MCF 10A (cell line): ENCODE data around the gene HDAC7. TPM values are rescaled to one million over a fixed set of nuclear protein-coding genes. Genes with fewer than 3 reads are reported as not detected.

ENCODE experiments used
- BruUV-seq: library from RNA; stranded (reverse); fragments of 400-500 nt; replicated peaks from 2 replicates; lab custom pipeline; 2021; lab: Mats Ljungman, UMichigan
- CTCF ChIA-PET: fragments of 300-600 bp; sonication (Branson Sonifier 250); formaldehyde crosslinking; extraction: SDS; loops from one replicate; lab custom pipeline; 2021; ENCODE audit warnings: antibody characterized with exemption, inconsistent platforms; lab: Yijun Ruan, JAX
- POLR2A ChIA-PET: fragments of 300-600, 350-650 bp; sonication (Branson Sonifier 250); formaldehyde crosslinking; extraction: SDS; loops from one replicate; lab custom pipeline; 2020; ENCODE audit warnings: antibody characterized with exemption, inconsistent platforms; lab: Yijun Ruan, JAX
- DNase-seq: peaks from one replicate; pipeline ENCODE4 v3.0.0-alpha.2; 2018; ENCODE audit not compliant: unreplicated experiment
- H3K27ac Mint-ChIP-seq: one replicate; pipeline ENCODE4 v1.8.0; 2022; ENCODE audit warnings: mild to moderate bottlenecking, low read depth, mixed read lengths; ENCODE audit not compliant: unreplicated experiment
- H3K27me3 Mint-ChIP-seq: one replicate; pipeline ENCODE4 v1.8.0; 2022; ENCODE audit warnings: mixed read lengths; ENCODE audit not compliant: insufficient read depth, unreplicated experiment
- H3K36me3 Mint-ChIP-seq: one replicate; pipeline ENCODE4 v1.8.0; 2022; ENCODE audit warnings: mild to moderate bottlenecking, moderate library complexity, mixed read lengths; ENCODE audit not compliant: insufficient read depth, unreplicated experiment
- H3K4me1 Mint-ChIP-seq: one replicate; pipeline ENCODE4 v1.8.0; 2022; ENCODE audit warnings: mixed read lengths; ENCODE audit not compliant: insufficient read depth, unreplicated experiment
- H3K4me3 Mint-ChIP-seq: one replicate; pipeline ENCODE4 v1.8.0; 2022; ENCODE audit warnings: mild to moderate bottlenecking, moderate library complexity, mixed read lengths; ENCODE audit not compliant: unreplicated experiment
- H3K9me3 Mint-ChIP-seq: one replicate; pipeline ENCODE4 v1.8.0; 2022; ENCODE audit warnings: mixed read lengths; ENCODE audit not compliant: unreplicated experiment
- CTCF ChIP-seq: fragments of 200-600 bp; IDR thresholded peaks from one replicate; pipeline ENCODE4 v1.8.0; 2022; ENCODE audit warnings: antibody characterized with exemption, mild to moderate bottlenecking; ENCODE audit not compliant: unreplicated experiment
- intact Hi-C: fragments of 100-400 bp; cut with micrococcal nuclease; formaldehyde crosslinking; loops from 2 replicates; pipeline ENCODE4 v1.14.1; 2022
- total RNA-seq: library from RNA; stranded (reverse); gene quantifications from 2 replicates; pipeline ENCODE4 v1.2.3, GENCODE V29; 2022

HDAC7 gene
- total RNA-seq, 1 experiment from 2014 or later: 80.1 TPM

- Mint-ChIP-seq H3K27me3 (peaks cover 17% of the 10 kb centered on the region), H3K27ac (no peak overlapping the region), H3K4me3 (no peak overlapping the region), H3K4me1 (peaks cover 5% of the 10 kb centered on the region), H3K36me3 (no peaks in the 10 kb centered on the region), H3K9me3 (no peaks in the 10 kb centered on the region)
- ChIA-PET CTCF (interaction anchor here (1.1 to 6.1 kb wide), 7 partner anchors 17 to 94 kb away, joined by 3 to 173 read pairs (median 9); partner anchors contain the start of gene ENDOU), POLR2A (interaction anchor here (4.9 kb wide), 1 partner anchor 30 kb away, joined by 25 read pairs; no protein-coding TSS in a partner anchor)
- BruUV-seq: no TSS peak
- no peak for DNase-seq
- no peak for TF ChIP-seq CTCF
- intact Hi-C loops: no loop called here
Observed at GRCh38 chr12:47746073-47746472, 73.6 kb downstream of the HDAC7 start.

- TF ChIP-seq CTCF: no peak
- Mint-ChIP-seq H3K27ac (no peak overlapping the region), H3K9me3 (no peaks in the 10 kb centered on the region), H3K27me3 (peaks cover 17% of the 10 kb centered on the region), H3K4me1 (peaks cover 6% of the 10 kb centered on the region), H3K4me3 (no peak overlapping the region), H3K36me3 (no peaks in the 10 kb centered on the region)
- no TSS peak for BruUV-seq
- intact Hi-C loops: no loop called here
- ChIA-PET POLR2A (interaction anchor here (0.7 to 4.9 kb wide), 2 partner anchors 30 to 83 kb away, joined by 3 to 25 read pairs; no protein-coding TSS in a partner anchor), CTCF (interaction anchor here (0.6 to 7.8 kb wide), 11 partner anchors 9 to 558 kb away, joined by 3 to 843 read pairs (median 69); partner anchors contain the start of genes ENDOU, RAPGEF3 and SLC48A1)
- DNase-seq: no peak
Observed at GRCh38 chr12:47745485-47746041, 74.1 kb downstream of the HDAC7 start.

- DNase-seq: no peak
- Mint-ChIP-seq H3K27ac (no peak overlapping the region), H3K36me3 (no peaks in the 10 kb centered on the region), H3K9me3 (no peaks in the 10 kb centered on the region), H3K4me1 (peaks cover 6% of the 10 kb centered on the region), H3K27me3 (peaks cover 17% of the 10 kb centered on the region), H3K4me3 (no peak overlapping the region)
- ChIA-PET CTCF (interaction anchor here (0.6 to 7.8 kb wide), 21 partner anchors 9 to 1275 kb away, joined by 3 to 843 read pairs (median 6); partner anchors contain the start of genes ENDOU, HDAC7, RAPGEF3 and SLC48A1), POLR2A (interaction anchor here (0.7 to 4.9 kb wide), 9 partner anchors 9 to 94 kb away, joined by 3 to 35 read pairs (median 3); partner anchors contain the start of gene HDAC7)
- no peak for TF ChIP-seq CTCF
- BruUV-seq: no TSS peak
- intact Hi-C loops: no loop called here
Observed at GRCh38 chr12:47744778-47745436, 74.8 kb downstream of the HDAC7 start.
